ENCODE data around the gene C3orf70.
"Not testable (repeated sequence)": the region's sequence is repeated elsewhere in the genome, so short reads cannot be mapped to it uniquely, and the experiment has no call there.

Gene C3orf70

GRCh38 chr3:185151101-185151963 is 1.5 kb downstream of the C3orf70 start:
- no peak for DNase-seq (ENCODE audit: low read depth in 2 of 2)

- no peak for DNase-seq (ENCODE audit: low read depth in 2 of 2)
Observed at GRCh38 chr3:185150561-185150960, 2.3 kb downstream of the C3orf70 start.

GRCh38 chr3:185149591-185149990 is 3.3 kb downstream of the C3orf70 start:
- no peak for DNase-seq (ENCODE audit: low read depth in 2 of 2)

- DNase-seq (ENCODE audit: low read depth in 2 of 2), result no peak
Observed at GRCh38 chr3:185145511-185145910, 7.3 kb downstream of the C3orf70 start.

GRCh38 chr3:185144784-185145183 is 8.1 kb downstream of the C3orf70 start:
- no peak for DNase-seq (ENCODE audit: low read depth in 2 of 2)

- no peak for DNase-seq (ENCODE audit: low read depth in 2 of 2)
Observed at GRCh38 chr3:185137821-185138220, 15.0 kb downstream of the C3orf70 start.

GRCh38 chr3:185134509-185134908 is 18.4 kb downstream of the C3orf70 start:
- no peak for DNase-seq (ENCODE audit: low read depth in 2 of 2)

- DNase-seq (ENCODE audit: low read depth in 2 of 2), result no peak
Observed at GRCh38 chr3:185131602-185132256, 21.1 kb downstream of the C3orf70 start.

GRCh38 chr3:185129083-185129482 is 23.8 kb downstream of the C3orf70 start:
- no peak for DNase-seq (ENCODE audit: low read depth in 2 of 2)

GRCh38 chr3:185126201-185126600 is 26.7 kb downstream of the C3orf70 start:
- no peak for DNase-seq (ENCODE audit: low read depth in 2 of 2)

- no peak for DNase-seq (ENCODE audit: low read depth in 2 of 2)
Observed at GRCh38 chr3:185120126-185120525, 32.7 kb downstream of the C3orf70 start.

- DNase-seq (ENCODE audit: low read depth in 2 of 2), result no peak
Observed at GRCh38 chr3:185115371-185115770, 37.5 kb downstream of the C3orf70 start.

- DNase-seq (ENCODE audit: low read depth in 2 of 2), result no peak
Observed at GRCh38 chr3:185114756-185115155, 38.1 kb downstream of the C3orf70 start.

GRCh38 chr3:185112186-185112585 is 40.7 kb downstream of the C3orf70 start:
- no peak for DNase-seq (ENCODE audit: low read depth in 2 of 2)

GRCh38 chr3:185109012-185109411 is 43.8 kb downstream of the C3orf70 start:
- DNase-seq (ENCODE audit: low read depth in 2 of 2), result not testable (repeated sequence)

GRCh38 chr3:185106256-185106890 is 46.5 kb downstream of the C3orf70 start:
- not testable (repeated sequence) for DNase-seq (ENCODE audit: low read depth in 2 of 2)

- no peak for DNase-seq (ENCODE audit: low read depth in 2 of 2)
Observed at GRCh38 chr3:185103359-185104127, 49.3 kb downstream of the C3orf70 start.

GRCh38 chr3:185094697-185095096 is 58.2 kb downstream of the C3orf70 start:
- no peak for DNase-seq (ENCODE audit: low read depth in 2 of 2)

GRCh38 chr3:185093116-185093515 is 59.7 kb downstream of the C3orf70 start:
- no peak for DNase-seq (ENCODE audit: low read depth in 2 of 2)

GRCh38 chr3:185090811-185091210 is 62.0 kb downstream of the C3orf70 start:
- no peak for DNase-seq (ENCODE audit: low read depth in 2 of 2)

- DNase-seq (ENCODE audit: low read depth in 2 of 2), result no peak
Observed at GRCh38 chr3:185089751-185090150, 63.1 kb downstream of the C3orf70 start.

GRCh38 chr3:185089343-185089742 is 63.5 kb downstream of the C3orf70 start:
- no peak for DNase-seq (ENCODE audit: low read depth in 2 of 2)

Measured in activated CD8-positive, alpha-beta memory T cell treated with anti-CD3 and anti-CD28 coated beads for 4 hours (primary cell).